Effector CD4-positive, alpha-beta T cell (primary cell): ENCODE measurements around the gene PLIN5.
"Not testable (repeated sequence)": the region's sequence is repeated elsewhere in the genome, so short reads cannot be mapped to it uniquely, and the experiment has no call there.

ENCODE experiments used
- DNase-seq: peaks from one replicate; pipeline ENCODE4 v3.0.0-alpha.2; 2020

PLIN5 gene

DNA sequence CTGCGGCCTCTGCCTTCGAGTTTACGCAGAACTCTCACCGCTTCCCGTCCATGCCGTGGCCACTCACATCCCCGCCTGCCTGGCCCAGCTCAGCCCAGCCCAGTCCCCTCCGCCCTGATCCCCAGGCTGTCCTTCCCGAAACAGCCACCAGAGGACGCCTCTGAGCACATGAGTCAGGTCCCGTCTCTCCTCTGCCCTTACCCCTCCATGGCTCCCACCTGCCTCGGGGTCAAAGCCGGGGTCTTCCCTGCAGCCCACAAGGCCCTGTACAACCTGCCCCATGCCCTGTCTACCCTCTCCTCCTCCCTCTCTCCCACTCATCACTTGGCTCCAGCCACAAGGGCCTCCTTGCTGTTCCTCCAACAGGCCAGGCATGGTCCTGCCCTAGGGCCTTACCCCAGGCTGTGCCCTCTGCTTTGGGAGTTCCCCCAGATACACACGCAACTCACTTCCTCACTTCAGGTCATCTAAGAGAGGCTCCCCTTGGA, 32.6 kb upstream of the PLIN5 start:
- DNase-seq, result peak; percentile 44

DNA sequence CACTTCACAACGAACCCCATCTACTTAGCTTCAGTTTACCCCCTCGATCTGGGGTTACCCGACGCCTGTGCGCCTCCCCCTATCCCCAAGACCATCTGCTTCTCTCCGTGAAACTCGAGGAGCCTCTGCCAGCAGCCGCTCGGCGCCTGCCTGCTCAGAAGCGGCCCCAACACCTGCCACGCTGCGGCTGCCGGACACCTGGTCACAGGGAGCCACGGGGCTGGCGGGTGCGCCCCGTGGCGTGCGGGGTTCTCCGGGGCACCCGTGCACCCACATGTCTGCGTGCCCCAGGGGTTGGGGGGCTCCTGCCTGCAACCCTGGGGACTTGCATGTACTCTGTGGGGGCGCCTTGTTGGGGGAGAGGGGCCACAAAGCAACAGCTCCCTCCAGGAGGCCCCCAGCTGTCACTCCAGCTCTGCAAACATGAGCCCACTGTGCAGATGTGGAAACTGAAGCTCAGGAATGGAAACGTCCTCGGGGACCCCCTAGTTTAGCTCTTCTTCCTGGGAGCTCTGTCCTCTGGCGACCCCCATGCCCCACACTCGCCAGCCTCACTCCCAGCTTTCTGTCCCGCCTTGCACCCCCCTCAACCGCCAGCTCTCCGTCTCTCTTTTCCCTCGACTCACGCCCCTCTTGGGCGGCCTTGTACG, 31.5 kb upstream of the PLIN5 start:
- no peak for DNase-seq

DNA sequence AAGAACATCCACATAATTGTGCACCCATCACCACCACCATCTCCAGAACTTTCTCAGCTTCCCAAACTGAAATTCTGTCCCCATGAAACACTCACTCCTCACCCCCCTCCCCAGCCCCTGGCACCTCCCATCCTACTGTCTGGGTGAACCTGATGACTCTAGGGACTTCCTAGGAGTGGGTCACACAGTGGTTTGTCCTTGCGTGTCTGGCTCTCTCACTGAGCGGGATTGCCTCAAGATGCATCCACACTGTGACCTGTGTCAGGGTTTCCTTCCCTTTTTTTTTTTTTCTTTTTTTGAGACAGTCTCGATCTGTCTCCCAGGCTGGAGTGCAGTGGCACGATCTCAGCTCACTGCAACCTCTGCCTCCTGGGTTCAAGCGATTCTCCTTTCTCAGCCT, 28.5 kb upstream of the PLIN5 start:
- DNase-seq, result not testable (repeated sequence)

DNA sequence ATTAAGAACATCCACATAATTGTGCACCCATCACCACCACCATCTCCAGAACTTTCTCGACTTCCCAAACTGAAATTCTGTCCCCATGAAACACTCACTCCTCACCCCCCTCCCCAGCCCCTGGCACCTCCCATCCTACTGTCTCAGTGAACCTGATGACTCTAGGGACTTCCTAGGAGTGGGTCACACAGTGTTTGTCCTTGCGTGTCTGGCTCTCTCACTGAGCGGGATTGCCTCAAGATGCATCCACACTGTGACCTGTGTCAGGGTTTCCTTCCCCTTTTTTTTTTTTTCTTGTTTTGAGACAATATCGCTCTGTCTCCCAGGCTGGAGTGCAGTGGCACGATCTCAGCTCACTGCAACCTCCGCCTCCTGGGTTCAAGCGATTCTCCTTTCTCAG, 27.1 kb upstream of the PLIN5 start:
- not testable (repeated sequence) for DNase-seq

DNA sequence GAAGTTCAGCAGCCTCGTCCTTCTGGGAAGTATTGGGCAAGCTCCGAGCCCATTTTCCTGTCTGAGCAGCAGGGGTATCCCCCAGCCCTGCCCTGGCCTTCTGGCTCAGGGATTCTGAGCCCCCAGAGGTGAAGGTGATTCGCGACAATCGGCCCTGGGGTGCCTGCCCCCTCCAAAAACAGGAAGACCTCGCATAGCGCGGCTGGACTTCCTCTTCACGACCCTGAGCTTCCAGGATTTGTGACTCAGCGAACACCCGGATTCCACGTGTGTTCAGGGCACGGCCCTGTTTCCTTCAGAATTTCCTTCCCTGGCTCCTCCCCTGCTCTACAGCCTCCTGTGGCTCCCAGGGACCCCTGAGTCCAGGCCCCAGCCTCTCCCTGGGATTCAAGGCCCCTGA, 24.5 kb upstream of the PLIN5 start, which contains the start of gene SEMA6B:
SEMA6B (minus strand) TSS at position 116 of the 400 bp plus-strand sequence. CDS start 1,227 bp downstream, outside the sequence.
- no peak for DNase-seq

DNA sequence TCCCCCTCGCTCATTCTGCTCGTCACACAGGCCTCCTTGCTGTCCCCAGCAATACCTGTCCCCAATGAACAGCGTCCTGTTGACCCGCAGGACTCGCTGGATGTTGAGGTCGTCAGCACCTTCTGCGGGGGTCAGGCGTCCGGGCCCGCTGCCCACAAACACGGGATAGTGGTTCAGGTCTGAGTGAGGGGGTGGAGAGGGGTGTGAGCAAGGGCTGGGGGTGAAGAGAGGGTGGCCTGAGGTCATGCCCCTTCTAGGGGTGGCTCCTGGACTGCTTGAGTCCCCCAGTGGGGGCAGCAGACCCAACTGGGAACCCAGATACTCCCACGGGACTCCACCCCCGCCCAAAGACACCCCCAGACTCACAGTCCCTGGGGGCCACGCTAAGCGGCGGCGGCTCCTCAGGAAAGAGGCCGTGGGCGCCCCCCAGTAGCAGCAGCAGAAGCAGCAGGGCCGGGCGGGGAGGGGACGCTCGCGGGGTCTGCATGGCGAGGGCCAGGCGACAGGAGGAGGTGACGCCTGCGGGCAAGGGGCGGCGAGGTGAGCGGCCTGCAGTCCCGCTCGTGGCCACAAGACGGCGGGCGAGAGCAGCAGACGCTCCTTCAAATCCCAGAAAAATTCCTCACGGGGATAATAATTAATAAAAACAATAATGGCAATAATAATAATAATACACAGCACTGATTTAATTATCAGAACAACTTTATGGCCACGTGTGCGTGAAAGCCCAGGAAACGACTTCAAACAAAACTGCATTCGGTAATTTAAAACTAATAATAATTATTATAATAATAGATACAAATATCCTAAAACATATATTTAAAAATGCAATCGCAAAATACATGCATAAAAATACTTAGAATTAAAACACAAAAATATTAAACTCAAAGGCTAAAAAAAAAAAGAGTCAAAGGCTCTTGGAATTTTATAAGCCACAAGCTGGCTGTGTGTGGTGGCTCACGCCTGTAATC, 23.2 kb upstream of the PLIN5 start:
- DNase-seq, result peak; percentile 18

DNA sequence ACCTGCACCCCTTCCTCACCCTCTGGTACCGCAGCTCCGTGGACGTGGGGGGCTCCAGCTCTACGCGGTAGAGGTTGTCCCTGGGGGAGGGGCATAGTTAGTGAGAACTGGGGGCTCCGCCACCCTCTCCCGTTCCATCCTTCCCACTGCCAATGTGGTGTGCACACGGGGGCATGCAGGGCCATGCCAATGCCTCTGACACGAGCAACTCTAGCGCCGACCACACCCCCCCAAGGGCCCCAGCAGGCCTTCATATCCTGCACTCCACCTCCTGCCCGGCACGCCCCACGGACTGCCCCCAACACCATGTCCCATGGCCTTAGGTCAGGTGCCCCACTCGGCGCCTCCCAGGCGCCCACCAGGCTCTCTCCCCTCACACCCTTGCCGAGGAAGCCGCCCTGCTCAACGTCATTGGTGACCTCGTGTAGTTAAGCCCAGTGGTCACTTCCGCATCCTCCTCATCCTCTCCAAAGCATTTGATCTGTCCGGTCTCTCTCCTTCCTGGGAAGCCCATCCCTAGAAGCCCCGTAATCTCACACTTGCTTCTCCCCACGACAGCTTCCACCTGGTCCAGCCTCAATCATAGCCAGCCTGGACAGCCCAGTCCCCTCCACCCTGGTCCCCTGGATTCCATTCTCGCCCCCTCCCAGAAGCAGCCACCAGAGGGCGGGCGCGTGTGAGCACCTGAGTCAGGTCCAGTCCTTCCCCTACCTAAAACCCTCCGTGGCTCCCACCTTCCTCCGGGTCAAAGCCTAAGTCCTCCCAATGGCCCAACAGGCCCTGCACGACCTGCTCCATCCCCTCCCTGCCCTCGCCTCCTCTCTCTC, 22.3 kb upstream of the PLIN5 start:
- DNase-seq, result no peak

DNA sequence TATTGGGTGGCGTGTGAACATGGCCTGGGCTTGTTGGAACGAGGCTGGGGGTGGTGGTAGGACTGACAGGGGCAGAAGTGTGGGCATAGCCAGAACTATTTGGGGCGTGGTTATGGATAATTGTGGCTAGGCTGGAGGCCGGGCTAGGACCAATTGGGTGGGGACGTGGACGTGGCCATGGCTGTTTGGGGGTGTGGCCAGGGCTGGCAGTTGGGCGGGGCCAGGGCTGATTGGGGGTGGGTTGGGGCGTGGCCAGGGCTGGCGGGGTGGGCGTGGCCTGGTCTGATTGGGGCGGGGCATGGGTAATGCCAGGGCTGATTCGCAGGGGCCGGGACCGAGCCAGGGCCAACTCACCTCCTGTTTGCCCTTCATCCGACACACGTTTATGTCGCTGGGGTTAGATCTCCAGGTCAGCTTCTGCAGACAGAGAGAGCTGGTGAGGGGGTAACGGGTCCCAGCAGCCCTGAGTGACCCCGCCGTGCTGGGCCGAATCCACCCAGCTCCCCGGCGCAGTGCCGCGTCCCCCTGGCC, 21.6 kb upstream of the PLIN5 start:
- no peak for DNase-seq

DNA sequence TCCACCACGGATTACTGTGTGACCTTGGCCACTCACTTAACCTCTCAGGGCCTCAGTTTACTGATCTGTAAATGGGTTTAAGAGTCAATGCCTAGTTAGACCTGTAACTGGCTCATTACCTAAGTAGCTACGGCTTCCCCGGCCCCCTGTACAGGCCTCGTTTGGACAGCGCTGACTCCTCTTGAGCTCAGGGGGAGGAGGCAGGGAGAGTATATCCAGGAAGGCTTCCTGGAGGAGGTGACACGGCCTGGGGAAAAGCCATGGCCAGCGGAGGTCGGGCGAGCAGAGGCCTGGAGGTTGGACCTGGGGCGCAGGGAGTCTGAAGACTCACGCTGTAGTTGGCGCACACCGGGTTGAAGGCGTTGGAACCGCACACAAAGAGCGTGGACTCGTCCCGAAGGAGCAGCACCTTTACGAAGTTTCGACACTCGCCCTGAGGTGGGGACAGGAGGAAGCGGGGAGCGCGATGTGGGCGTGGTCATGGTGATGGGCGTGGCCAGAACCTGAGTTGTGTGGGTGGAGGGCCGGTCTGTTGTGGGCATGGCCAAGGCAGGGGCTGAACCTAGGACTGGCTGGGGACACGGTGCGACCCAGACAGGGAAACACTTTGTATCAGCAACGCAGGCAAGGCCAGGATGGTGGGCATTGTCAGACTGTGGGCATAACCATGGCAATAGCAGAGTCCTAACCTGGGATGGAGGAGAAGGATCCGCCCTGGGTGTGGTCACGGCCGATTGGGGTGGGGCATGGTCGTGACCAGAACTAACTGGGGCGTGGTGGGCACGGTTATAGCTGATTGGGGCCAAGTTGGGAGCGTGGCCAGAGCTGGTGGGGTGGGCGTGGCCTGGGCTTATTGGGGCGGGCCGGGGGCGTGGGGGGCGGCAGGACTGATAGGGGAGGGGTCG, 20.9 kb upstream of the PLIN5 start:
- no peak for DNase-seq

DNA sequence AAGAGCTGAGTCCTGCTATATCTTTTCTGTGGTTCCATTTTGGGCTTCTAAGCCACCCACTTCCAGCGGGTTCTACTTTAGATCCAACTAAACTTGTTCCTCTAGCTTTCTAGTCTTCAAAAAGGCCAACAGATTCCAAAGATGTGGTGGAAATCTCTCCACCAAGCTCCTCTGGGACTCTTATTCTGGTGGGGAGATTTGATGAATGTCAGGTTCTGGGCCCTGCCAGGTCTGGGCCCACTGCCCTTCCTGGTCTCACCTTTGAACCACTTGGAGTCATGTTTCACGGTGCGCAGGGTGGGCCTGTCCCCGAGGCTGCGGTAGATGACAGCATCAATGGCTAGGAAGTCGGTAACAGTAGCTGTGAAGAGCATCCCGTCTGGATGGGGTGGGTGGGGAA, 19.7 kb upstream of the PLIN5 start:
- no peak for DNase-seq

DNA sequence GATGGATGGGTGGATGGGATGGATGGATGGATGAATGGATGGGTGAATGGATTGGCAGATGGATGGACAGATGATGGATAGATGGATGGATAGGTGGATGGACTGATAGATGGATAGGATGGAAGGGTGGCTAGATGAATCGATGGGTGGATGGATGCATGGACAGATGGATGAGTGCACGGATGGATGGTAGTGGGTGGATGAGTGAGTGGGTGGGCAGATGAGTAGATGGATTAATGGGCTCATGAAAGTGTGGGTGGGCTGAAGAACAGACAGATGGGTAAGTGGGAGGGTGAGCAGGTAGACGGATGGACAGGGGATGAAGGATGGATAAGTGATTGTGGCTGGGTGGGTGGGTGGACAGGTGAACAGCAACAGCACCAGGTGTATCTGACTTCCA, 18.8 kb upstream of the PLIN5 start:
- DNase-seq, result no peak

DNA sequence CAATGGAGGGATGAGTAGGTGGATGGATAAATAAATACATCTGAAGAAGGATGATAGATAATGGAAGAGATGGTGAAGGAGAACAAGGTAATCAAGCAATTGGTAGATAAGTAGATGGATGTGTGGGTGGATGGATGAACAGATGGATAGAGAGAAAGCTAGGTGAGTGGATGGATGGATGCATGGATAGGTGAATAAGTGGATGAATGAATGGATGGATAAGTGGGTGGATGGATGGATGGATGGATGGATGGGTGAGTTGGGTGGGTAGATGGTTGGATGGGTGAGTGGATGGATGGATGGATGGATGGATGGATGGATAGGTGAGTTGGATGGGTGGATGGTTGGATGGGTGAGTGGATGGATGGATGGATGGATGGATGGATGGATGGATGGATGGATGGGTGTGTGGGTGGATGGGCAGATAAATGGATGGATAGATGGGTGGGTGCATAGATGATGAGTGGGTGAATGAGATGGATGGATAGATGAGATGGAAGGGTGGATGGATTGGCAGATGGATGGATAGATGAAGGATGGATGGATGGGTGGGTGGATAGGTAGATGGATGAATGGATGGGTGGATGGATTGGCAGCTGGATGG, 18.2 kb upstream of the PLIN5 start:
- DNase-seq, result no peak

DNA sequence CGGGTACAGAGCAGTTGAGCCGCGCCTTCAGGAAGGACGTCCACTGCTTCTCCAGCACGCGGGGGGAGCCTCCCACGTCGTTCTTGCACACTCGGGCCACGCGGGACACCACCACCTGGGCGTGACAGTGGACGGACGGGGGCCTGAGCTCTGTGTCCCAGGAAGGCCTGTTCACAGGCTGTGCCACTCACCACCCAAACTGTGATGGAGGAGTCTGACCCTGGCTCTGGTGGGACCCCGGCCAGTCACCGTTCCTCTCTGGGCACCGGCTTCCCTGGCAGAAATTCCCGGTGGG, 17.4 kb upstream of the PLIN5 start:
- DNase-seq, result no peak

DNA sequence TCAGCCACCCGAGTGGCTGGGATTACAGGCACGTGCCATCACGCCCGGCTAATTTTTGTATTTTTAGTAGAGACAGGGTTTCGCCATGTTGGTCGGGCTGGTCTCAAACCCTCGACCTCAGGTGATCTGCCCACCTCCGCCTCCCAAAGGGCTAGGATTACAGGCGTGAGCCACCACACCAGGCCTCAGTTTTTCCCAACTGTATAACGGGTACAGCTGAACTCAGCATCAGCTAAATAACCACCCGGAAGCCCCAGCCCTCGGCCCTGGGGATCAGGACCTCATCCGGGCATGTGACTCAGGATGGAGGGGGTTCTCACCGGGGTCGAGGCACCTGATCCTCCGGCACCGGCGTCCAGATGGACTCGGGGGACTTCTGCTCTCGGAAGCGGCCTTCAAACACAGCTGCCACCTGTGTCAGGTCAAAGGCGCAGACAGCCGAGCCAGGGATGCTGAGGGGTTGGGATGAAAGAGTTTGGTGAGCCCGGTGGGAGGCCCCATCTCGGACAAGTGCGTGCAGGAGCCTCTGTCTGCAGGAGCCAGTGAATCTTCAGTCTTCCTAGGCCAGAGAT, 15.5 kb upstream of the PLIN5 start:
- no peak for DNase-seq

DNA sequence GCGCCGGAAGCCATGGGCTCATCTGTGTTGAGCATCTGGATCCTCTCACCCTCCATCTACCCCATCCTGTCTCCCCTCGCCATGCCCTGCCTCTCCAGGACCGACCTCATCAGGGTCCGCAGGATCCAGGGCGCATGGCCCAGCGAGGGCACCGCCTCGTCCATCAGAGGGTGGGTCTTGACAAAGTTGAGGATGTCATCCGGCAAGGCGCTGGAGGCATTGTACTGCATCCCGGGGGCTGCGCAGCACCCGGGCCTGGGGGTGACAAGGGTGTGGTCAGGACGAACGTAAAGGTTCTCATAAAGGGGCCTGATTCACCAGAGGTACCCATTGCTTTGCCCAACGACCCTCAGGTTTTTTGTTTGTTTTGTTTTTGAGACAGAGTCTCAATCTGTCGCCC, 15.0 kb upstream of the PLIN5 start:
- DNase-seq, result no peak

DNA sequence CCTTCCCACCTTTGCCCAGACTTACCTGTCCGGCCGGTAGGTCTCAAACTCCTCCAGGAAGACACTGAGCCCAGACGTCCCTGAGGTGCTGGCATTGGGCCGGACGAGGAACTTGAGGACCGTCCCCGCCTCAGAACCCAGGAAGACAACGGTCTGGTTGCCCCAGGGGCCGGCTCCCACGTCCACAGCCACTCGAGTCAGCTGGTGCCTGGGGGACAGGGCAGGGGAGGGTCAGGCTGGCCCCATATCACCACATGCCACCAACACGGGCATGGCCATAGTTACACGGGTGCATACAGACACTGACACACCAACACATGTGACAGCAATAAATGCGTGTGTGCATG, 13.2 kb upstream of the PLIN5 start:
- DNase-seq, result no peak

DNA sequence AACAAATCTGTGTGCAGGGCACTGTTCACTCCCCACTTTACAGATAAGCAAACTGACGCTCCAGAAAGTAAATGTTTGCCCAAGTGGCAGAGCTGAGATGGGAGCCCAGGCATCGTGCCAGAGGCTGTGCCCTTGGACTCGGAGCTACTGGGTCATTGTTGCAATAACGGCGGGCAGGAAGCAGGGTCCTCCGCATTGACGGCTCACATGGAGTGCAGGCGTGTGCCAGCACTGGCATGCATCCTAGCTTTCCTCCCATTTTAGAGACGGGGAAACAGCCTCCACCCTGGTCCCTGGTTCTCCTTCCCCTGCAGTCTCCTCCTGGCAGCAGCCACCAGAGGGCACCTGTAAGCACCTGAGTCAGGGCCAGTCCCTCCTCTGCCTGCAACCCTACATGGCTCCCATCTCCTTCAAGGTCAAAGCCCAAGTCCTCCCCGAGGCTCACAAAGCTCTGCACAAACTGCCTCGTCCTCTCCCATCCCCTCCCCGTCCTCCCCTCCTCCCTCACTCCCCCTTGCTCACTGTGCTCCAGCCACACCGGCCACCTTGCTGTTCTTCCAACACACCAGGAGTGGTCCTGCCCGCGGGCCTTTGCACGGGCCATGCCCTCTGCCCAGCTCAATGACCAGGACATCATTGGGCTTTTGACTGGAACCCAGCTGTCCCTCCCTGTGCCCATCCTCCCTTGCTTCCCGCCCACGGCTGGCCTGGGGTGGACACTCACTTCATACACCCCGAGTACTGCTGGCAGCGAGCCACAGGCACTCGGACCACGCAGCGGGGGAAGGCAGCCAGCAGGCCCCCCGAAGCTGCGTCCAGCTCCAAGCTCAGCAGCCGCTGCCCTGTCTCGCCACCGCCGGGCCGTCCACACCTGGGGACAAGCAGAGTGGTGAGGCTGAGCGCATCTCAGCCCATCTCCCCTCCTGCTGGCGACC, 12.5 kb upstream of the PLIN5 start:
- DNase-seq, result no peak

DNA sequence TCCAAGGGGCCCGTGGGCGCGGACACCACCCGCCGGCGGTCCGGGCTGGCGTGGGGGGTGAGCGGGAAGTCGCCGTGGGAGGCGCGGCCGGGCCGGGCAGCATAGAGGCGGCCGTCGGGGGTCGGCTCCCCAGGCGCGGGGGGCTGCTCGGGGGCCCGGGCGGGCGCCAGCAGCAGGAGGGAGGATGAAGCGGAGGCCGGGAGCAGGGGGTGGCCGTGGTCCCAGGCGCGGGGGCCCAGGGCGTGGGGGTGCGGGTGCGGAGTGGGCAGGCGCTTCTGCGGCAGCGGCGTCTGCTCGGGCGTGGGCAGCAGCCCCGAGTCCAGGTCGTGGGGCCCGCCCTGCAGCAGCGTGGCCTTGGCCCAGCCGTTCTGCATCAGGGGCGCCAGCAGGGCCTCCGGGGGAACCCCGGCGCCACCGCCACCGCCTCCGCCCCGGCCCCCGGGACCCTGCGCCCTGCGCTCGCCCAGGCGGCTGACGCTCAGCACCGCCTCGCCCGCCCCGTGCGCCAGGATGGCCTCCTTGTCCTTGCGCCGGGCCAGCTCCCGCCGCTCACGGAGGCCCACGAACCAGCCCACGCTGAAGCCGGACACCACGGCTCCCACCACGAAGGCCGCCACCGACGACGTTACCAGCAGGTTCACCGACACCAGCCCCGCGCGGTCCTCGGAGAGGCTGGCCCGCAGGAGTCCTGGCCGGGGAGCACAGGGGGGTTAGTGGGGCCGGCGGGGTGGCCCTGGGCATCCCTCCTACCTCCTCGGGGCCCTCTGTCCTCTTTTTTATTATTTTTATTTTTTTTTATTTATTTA, 9.0 kb upstream of the PLIN5 start:
- DNase-seq, result no peak
